Neural cell (in vitro differentiated cells): ENCODE measurements around the gene OXCT1. TPM values are rescaled to one million over a fixed set of nuclear protein-coding genes. Genes with fewer than 3 reads are reported as not detected.

Source experiments
- H2AFZ ChIP-seq: fragments of 200-600, 300-800 bp; sonication (generic), shearing (Covaris generic); 2 replicates; pipeline ENCODE4 v1.6.0; 2014; ENCODE audit warnings: low read depth, mild to moderate bottlenecking, antibody characterized with exemption, low read length, moderate library complexity
- H3F3A ChIP-seq: fragments of 200-600 bp; shearing (Covaris generic); 2 replicates; pipeline ENCODE4 v1.6.1; 2016; ENCODE audit warnings: mild to moderate bottlenecking, moderate library complexity, mixed read lengths, antibody characterized with exemption, low read length; ENCODE audit not compliant: insufficient read depth, poor library complexity, severe bottlenecking
- H3K27ac ChIP-seq: fragments of 200-600, 300-800 bp; sonication (generic), shearing (Covaris generic); 2 replicates; pipeline ENCODE4 v1.5.1; 2014; ENCODE audit warnings: mild to moderate bottlenecking, low read length, moderate library complexity
- H3K27me3 ChIP-seq: fragments of 300-800, 200-600 bp; sonication (generic), shearing (Covaris generic); 2 replicates; pipeline ENCODE4 v1.6.0; 2014; ENCODE audit warnings: mild to moderate bottlenecking, low read depth, low read length, moderate library complexity; ENCODE audit not compliant: insufficient read depth
- H3K36me3 ChIP-seq: fragments of 300-800, 200-600 bp; sonication (generic), shearing (Covaris generic); 2 replicates; pipeline ENCODE4 v1.5.1; 2014; ENCODE audit warnings: mild to moderate bottlenecking, antibody characterized with exemption, low read length, moderate library complexity; ENCODE audit not compliant: insufficient read depth
- H3K4me2 ChIP-seq: fragments of 300-800, 200-600 bp; sonication (generic), shearing (Covaris generic); 2 replicates; pipeline ENCODE4 v1.6.0; 2014; ENCODE audit warnings: mild to moderate bottlenecking, low read length
- H3K4me3 ChIP-seq: fragments of 300-800, 200-600 bp; sonication (generic), shearing (Covaris generic); 2 replicates; pipeline ENCODE4 v1.5.1; 2014; ENCODE audit warnings: mild to moderate bottlenecking, low read length, moderate library complexity
- H3K79me2 ChIP-seq: fragments of 200-600 bp; shearing (Covaris generic); replicated peaks from 2 replicates; pipeline ENCODE4 v1.6.0; 2014; ENCODE audit warnings: mild to moderate bottlenecking, low read length, moderate library complexity; ENCODE audit not compliant: insufficient read depth
- H3K9ac ChIP-seq: fragments of 300-800, 200-600 bp; sonication (generic), shearing (Covaris generic); 2 replicates; pipeline ENCODE4 v1.6.1; 2016; ENCODE audit warnings: mild to moderate bottlenecking, low read length, mixed read lengths
- H3K9me2 ChIP-seq: fragments of 200-600 bp; shearing (Covaris generic); 2 replicates; pipeline ENCODE4 v1.6.1; 2016; ENCODE audit warnings: mild to moderate bottlenecking, low read length, mixed read lengths; ENCODE audit not compliant: insufficient read depth
- H3K9me3 ChIP-seq: fragments of 200-600, 300-800 bp; sonication (generic), shearing (Covaris generic); 2 replicates; pipeline ENCODE4 v1.6.1; 2016; ENCODE audit warnings: mild to moderate bottlenecking, mixed run types, low read length, moderate library complexity, mixed read lengths
- H4K20me1 ChIP-seq: fragments of 200-600 bp; shearing (Covaris generic); 2 replicates; pipeline ENCODE4 v1.6.1; 2016; ENCODE audit warnings: mild to moderate bottlenecking, mixed run types; ENCODE audit not compliant: insufficient read depth
- EP300 ChIP-seq: fragments of 450-650 bp; conservative IDR thresholded peaks from 2 replicates; pipeline ENCODE4 v1.6.1; 2014; ENCODE audit warnings: antibody characterized with exemption, mild to moderate bottlenecking, moderate library complexity; ENCODE audit not compliant: poor library complexity, severe bottlenecking
- MXI1 ChIP-seq: fragments of 450-650 bp; conservative IDR thresholded peaks from 2 replicates; pipeline ENCODE4 v1.6.1; 2014; ENCODE audit warnings: antibody characterized with exemption, mild to moderate bottlenecking; ENCODE audit not compliant: poor library complexity, severe bottlenecking
- POLR2AphosphoS5 ChIP-seq: IDR thresholded peaks from 2 replicates; pipeline ENCODE4 v1.6.1; 2012
- RAD21 ChIP-seq: fragments of 450-650 bp; conservative IDR thresholded peaks from 2 replicates; pipeline ENCODE4 v1.6.1; 2014; ENCODE audit warnings: antibody characterized with exemption, mild to moderate bottlenecking, moderate library complexity
- SMC3 ChIP-seq: fragments of 450-650 bp; conservative IDR thresholded peaks from 2 replicates; pipeline ENCODE4 v1.6.1; 2014; ENCODE audit warnings: antibody characterized with exemption, mild to moderate bottlenecking, moderate library complexity; ENCODE audit not compliant: poor library complexity
- TAF1 ChIP-seq: IDR thresholded peaks from 2 replicates; pipeline ENCODE4 v1.6.1; 2012; ENCODE audit warnings: low read depth
- polyA plus RNA-seq: library from polyadenylated mRNA; depleted of rRNA; stranded (reverse); fragments of >200 nt; gene quantifications from 2 replicates; pipeline ENCODE4 v1.2.3, GENCODE V29; 2014
- TF ChIP-seq, protein P1 (sequence below): IDR thresholded peaks from 2 replicates; pipeline ENCODE4 v1.6.1; 2012; ENCODE audit warnings: borderline replicate concordance
- TF ChIP-seq, protein P2 (sequence below): fragments of 450-650 bp; IDR thresholded peaks from 2 replicates; pipeline ENCODE4 v1.5.1; 2014; ENCODE audit warnings: antibody characterized with exemption, mild to moderate bottlenecking, moderate library complexity; ENCODE audit not compliant: poor library complexity, severe bottlenecking

Gene OXCT1
- polyA plus RNA-seq, 1 donor from 2014 or later = 90.5 TPM

DNA sequence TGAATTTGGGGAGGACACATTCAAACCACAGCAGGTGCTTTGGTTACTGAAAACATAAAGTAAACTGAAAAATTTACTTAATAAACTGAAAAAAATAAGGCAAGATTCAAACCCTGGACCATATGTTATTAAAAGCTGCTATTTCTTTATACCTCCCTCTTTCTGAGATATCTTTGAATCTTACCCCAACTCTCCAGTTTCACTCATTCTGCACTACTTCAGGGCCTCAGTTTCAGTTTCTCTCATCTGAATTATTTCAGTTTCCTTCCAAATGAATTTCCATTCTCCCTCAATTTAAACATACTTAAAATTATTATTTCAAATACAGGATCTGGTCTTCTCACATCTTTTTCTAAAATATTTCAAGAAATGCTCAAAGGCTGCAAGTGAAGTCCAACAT lies 4.9 kb upstream of the OXCT1 start:
- no peaks in the 10 kb centered on the region for H3K9me3 ChIP-seq
- no peaks in the 10 kb centered on the region for H3K27me3 ChIP-seq
- H4K20me1 ChIP-seq = no peaks in the 10 kb centered on the region
- no peak overlapping the region for H2AFZ ChIP-seq
- no peak overlapping the region for H3K4me3 ChIP-seq
- no peak overlapping the region for H3K27ac ChIP-seq
- no peak for TF ChIP-seq RAD21
- TF ChIP-seq, protein P1, sequence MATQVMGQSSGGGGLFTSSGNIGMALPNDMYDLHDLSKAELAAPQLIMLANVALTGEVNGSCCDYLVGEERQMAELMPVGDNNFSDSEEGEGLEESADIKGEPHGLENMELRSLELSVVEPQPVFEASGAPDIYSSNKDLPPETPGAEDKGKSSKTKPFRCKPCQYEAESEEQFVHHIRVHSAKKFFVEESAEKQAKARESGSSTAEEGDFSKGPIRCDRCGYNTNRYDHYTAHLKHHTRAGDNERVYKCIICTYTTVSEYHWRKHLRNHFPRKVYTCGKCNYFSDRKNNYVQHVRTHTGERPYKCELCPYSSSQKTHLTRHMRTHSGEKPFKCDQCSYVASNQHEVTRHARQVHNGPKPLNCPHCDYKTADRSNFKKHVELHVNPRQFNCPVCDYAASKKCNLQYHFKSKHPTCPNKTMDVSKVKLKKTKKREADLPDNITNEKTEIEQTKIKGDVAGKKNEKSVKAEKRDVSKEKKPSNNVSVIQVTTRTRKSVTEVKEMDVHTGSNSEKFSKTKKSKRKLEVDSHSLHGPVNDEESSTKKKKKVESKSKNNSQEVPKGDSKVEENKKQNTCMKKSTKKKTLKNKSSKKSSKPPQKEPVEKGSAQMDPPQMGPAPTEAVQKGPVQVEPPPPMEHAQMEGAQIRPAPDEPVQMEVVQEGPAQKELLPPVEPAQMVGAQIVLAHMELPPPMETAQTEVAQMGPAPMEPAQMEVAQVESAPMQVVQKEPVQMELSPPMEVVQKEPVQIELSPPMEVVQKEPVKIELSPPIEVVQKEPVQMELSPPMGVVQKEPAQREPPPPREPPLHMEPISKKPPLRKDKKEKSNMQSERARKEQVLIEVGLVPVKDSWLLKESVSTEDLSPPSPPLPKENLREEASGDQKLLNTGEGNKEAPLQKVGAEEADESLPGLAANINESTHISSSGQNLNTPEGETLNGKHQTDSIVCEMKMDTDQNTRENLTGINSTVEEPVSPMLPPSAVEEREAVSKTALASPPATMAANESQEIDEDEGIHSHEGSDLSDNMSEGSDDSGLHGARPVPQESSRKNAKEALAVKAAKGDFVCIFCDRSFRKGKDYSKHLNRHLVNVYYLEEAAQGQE = no peak
- TF ChIP-seq POLR2AphosphoS5 = no peak
- TF ChIP-seq EP300 = no peak
- no peaks in the 10 kb centered on the region for H3K9me2 ChIP-seq
- no peaks in the 10 kb centered on the region for H3K79me2 ChIP-seq
- no peak overlapping the region for H3K9ac ChIP-seq
- H3F3A ChIP-seq = no peaks in the 10 kb centered on the region
- no peak overlapping the region for H3K4me2 ChIP-seq
- no peaks in the 10 kb centered on the region for H3K36me3 ChIP-seq

DNA sequence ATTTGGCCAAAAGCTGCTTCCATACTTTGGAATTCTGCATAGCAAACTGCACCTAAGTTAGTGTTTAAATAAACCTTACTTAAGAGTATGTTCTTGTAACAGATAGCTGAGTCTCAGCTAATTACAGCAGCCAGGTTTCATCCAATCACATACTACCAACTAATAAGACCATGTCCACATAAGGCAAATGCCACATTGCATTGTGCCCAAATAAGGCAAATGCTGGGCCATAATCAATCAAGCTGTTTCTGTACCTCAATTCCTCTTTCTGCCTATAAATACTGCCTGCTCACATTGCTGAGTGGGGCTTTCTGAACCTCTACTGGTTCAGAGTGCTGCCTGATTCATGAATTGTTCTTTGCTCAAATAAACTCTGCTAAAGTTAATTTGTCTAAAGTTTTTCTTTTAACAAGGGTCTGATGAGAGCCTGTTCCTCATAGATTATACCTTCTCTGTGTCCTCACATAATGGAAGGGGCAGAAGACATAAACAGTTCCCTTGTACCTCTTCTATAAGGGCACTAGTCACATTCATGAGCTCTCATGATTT lies 4.4 kb upstream of the OXCT1 start:
- TF ChIP-seq EP300 (no peak), SMC3 (no peak), POLR2AphosphoS5 (no peak), MXI1 (no peak), TAF1 (no peak), RAD21 (no peak)
- TF ChIP-seq, protein P2, sequence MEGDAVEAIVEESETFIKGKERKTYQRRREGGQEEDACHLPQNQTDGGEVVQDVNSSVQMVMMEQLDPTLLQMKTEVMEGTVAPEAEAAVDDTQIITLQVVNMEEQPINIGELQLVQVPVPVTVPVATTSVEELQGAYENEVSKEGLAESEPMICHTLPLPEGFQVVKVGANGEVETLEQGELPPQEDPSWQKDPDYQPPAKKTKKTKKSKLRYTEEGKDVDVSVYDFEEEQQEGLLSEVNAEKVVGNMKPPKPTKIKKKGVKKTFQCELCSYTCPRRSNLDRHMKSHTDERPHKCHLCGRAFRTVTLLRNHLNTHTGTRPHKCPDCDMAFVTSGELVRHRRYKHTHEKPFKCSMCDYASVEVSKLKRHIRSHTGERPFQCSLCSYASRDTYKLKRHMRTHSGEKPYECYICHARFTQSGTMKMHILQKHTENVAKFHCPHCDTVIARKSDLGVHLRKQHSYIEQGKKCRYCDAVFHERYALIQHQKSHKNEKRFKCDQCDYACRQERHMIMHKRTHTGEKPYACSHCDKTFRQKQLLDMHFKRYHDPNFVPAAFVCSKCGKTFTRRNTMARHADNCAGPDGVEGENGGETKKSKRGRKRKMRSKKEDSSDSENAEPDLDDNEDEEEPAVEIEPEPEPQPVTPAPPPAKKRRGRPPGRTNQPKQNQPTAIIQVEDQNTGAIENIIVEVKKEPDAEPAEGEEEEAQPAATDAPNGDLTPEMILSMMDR = no peak
- TF ChIP-seq, protein P1 = no peak
- Histone ChIP-seq H3K4me2 (no peak overlapping the region), H3K9me2 (no peaks in the 10 kb centered on the region), H3K36me3 (no peaks in the 10 kb centered on the region), H3F3A (no peaks in the 10 kb centered on the region), H3K27me3 (no peaks in the 10 kb centered on the region), H3K4me3 (no peak overlapping the region), H3K9me3 (no peaks in the 10 kb centered on the region), H3K79me2 (no peaks in the 10 kb centered on the region), H2AFZ (no peak overlapping the region), H3K9ac (no peak overlapping the region), H4K20me1 (no peaks in the 10 kb centered on the region), H3K27ac (no peak overlapping the region)
